HG03135 (cell line): Measurements from ENCODE around the gene PREX1.

Source experiments
- ATAC-seq: cut with Tn5 transposase; IDR thresholded peaks from one replicate; pipeline ENCODE4 v1.9.1; 2021; ENCODE audit warnings: mild to moderate bottlenecking, moderate library complexity; ENCODE audit not compliant: unreplicated experiment

PREX1 gene

GRCh38 chr20:48705240-48706115, 122.3 kb downstream of the PREX1 start:
- ATAC-seq = no peak

- no peak for ATAC-seq
Observed at GRCh38 chr20:48704761-48705160, 123.0 kb downstream of the PREX1 start.

- ATAC-seq = no peak
Observed at GRCh38 chr20:48703511-48704219, 124.1 kb downstream of the PREX1 start.

- ATAC-seq = no peak
Observed at GRCh38 chr20:48703107-48703506, 124.7 kb downstream of the PREX1 start.

GRCh38 chr20:48702455-48702913, 125.3 kb downstream of the PREX1 start:
- ATAC-seq = no peak

- no peak for ATAC-seq
Observed at GRCh38 chr20:48701702-48702101, 126.1 kb downstream of the PREX1 start.

GRCh38 chr20:48698507-48699267, 129.1 kb downstream of the PREX1 start:
- no peak for ATAC-seq

GRCh38 chr20:48697845-48698491, 129.8 kb downstream of the PREX1 start:
- no peak for ATAC-seq

- ATAC-seq = no peak
Observed at GRCh38 chr20:48696671-48697070, 131.1 kb downstream of the PREX1 start.

- ATAC-seq = no peak
Observed at GRCh38 chr20:48695738-48696137, 132.1 kb downstream of the PREX1 start.

GRCh38 chr20:48695255-48695654, 132.5 kb downstream of the PREX1 start:
- ATAC-seq = no peak

- no peak for ATAC-seq
Observed at GRCh38 chr20:48694381-48694865, 133.4 kb downstream of the PREX1 start.

- ATAC-seq = no peak
Observed at GRCh38 chr20:48691523-48691922, 136.3 kb downstream of the PREX1 start.

GRCh38 chr20:48690888-48691287, 136.9 kb downstream of the PREX1 start:
- no peak for ATAC-seq

- no peak for ATAC-seq
Observed at GRCh38 chr20:48689874-48690571, 137.8 kb downstream of the PREX1 start.

- no peak for ATAC-seq
Observed at GRCh38 chr20:48689388-48689787, 138.4 kb downstream of the PREX1 start.

- no peak for ATAC-seq
Observed at GRCh38 chr20:48688579-48688978, 139.2 kb downstream of the PREX1 start.

- ATAC-seq = no peak
Observed at GRCh38 chr20:48687117-48687800, 140.5 kb downstream of the PREX1 start.
